GM12878 (cell line): ENCODE measurements around the gene NPTX1. TPM values are rescaled to one million over a fixed set of nuclear protein-coding genes. Genes with fewer than 3 reads are reported as not detected.

ENCODE experiments used
- ATAC-seq: fragments of 200-7000 bp; cut with Tn5 transposase; 3 replicates; pipeline ENCODE4 v1.9.1; 2020; ENCODE audit warnings: mild to moderate bottlenecking, moderate library complexity
- BruUV-seq: library from RNA; stranded (reverse); fragments of 400-500 nt; replicated peaks from 2 replicates; lab custom pipeline; 2021; lab: Mats Ljungman, UMichigan
- CTCF ChIA-PET: fragments of 300-600 bp; sonication (Branson Sonifier 250); formaldehyde crosslinking; extraction: SDS; loops from one replicate; lab custom pipeline; 2021; ENCODE audit warnings: inconsistent platforms; lab: Yijun Ruan, JAX
- POLR2A ChIA-PET: fragments of 350-600 bp; formaldehyde crosslinking; extraction: SDS; loops from one replicate; lab custom pipeline; 2021; ENCODE audit warnings: inconsistent platforms; lab: Charles Lee
- RAD21 ChIA-PET: fragments of 300-600 bp; sonication (Branson Sonifier 250); formaldehyde crosslinking; loops from one replicate; lab custom pipeline; 2023; ENCODE audit warnings: antibody characterized with exemption; ENCODE audit not compliant: unreplicated experiment; lab: Charles Lee
- SMC1A ChIA-PET: fragments of 300-600 bp; sonication (Branson Sonifier 250); formaldehyde crosslinking; loops from one replicate; lab custom pipeline; 2023; ENCODE audit not compliant: unreplicated experiment, uncharacterized antibody; lab: Charles Lee
- DNase-seq: peaks from one replicate; pipeline ENCODE4 v3.0.0-alpha.2; 2011; ENCODE audit warnings: low read depth, low spot score
- FAIRE-seq: peaks from 3 replicates; lab custom pipeline; 2011; peaks lifted over from hg19 to GRCh38; lab: Jason Lieb, UNC
- H2AFZ ChIP-seq: 2 replicates; pipeline ENCODE4 v1.6.0; 2011; ENCODE audit warnings: low read depth, low read length, control low read depth; ENCODE audit not compliant: control insufficient read depth
- H3K27ac ChIP-seq: 2 replicates; pipeline ENCODE4 v1.5.1; 2011; ENCODE audit warnings: control low read depth; ENCODE audit not compliant: control insufficient read depth, insufficient read depth
- H3K27me3 ChIP-seq, 2 experiments: replicated peaks in 1 of 2; 2 replicates each; pipeline versions ENCODE4 v1.6.0 to v1.6.1; 2011; ENCODE audit warnings: low read length in 1 of 2; ENCODE audit not compliant: control insufficient read depth in 2 of 2, insufficient read depth in 2 of 2
- H3K36me3 ChIP-seq, 2 experiments: 2 replicates each; pipeline ENCODE4 v1.5.1; 2011; ENCODE audit warnings: low read length in 1 of 2; ENCODE audit not compliant: control insufficient read depth in 2 of 2, insufficient read depth in 2 of 2
- H3K4me1 ChIP-seq: 2 replicates; pipeline ENCODE4 v1.6.1; 2011; ENCODE audit warnings: mild to moderate bottlenecking, low read length, moderate library complexity, mixed read lengths; ENCODE audit not compliant: control insufficient read depth, insufficient read depth
- H3K4me2 ChIP-seq: 2 replicates; pipeline ENCODE4 v1.6.0; 2011; ENCODE audit warnings: control low read depth; ENCODE audit not compliant: control insufficient read depth, insufficient read depth
- H3K4me3 ChIP-seq: fragments of 200-600 bp; sonication (generic); 2 replicates; pipeline ENCODE4 v1.5.1; 2016
- H3K79me2 ChIP-seq: 2 replicates; pipeline ENCODE4 v1.6.0; 2011; ENCODE audit warnings: low read length; ENCODE audit not compliant: control insufficient read depth, insufficient read depth
- H3K9ac ChIP-seq: 2 replicates; pipeline ENCODE4 v1.8.0; 2011; ENCODE audit warnings: low read length, control low read depth, mixed read lengths; ENCODE audit not compliant: control insufficient read depth, insufficient read depth
- H3K9me3 ChIP-seq: replicated peaks from 3 replicates; pipeline ENCODE4 v1.5.1; 2011; ENCODE audit warnings: mild to moderate bottlenecking, low read length; ENCODE audit not compliant: control insufficient read depth, insufficient read depth
- H4K20me1 ChIP-seq: 2 replicates; pipeline ENCODE4 v1.6.0; 2011; ENCODE audit not compliant: control insufficient read depth, insufficient read depth
- ATF7 ChIP-seq: fragments of 450-650 bp; IDR thresholded peaks from 2 replicates; pipeline ENCODE4 v1.6.1; 2016; ENCODE audit warnings: low read depth, mild to moderate bottlenecking
- BCL11A ChIP-seq: IDR thresholded peaks from 2 replicates; pipeline ENCODE4 v1.6.1; 2011; ENCODE audit warnings: low read depth, low read length
- CHD2 ChIP-seq: IDR thresholded peaks from 2 replicates; pipeline ENCODE4 v1.6.1; 2011; ENCODE audit warnings: low read depth, low read length, improper control_type of control experiment, borderline replicate concordance
- ESRRA ChIP-seq: IDR thresholded peaks from 2 replicates; pipeline ENCODE4 v1.6.1; 2012; ENCODE audit warnings: mild to moderate bottlenecking, low read length, improper control_type of control experiment
- HCFC1 ChIP-seq: fragments of 150-350 bp; IDR thresholded peaks from 2 replicates; pipeline ENCODE4 v1.6.1; 2014; ENCODE audit warnings: low read length
- HDAC2 ChIP-seq: fragments of 200-600 bp; sonication (generic); IDR thresholded peaks from 2 replicates; pipeline ENCODE4 v1.6.1; 2017
- JUND ChIP-seq: IDR thresholded peaks from 2 replicates; pipeline ENCODE4 v1.6.1; 2012; ENCODE audit warnings: low read depth, mild to moderate bottlenecking, low read length, improper control_type of control experiment, moderate library complexity
- MTA3 ChIP-seq: IDR thresholded peaks from 2 replicates; pipeline ENCODE4 v1.6.1; 2012; ENCODE audit warnings: low read length, inconsistent platforms, borderline replicate concordance
- PAX5 ChIP-seq: IDR thresholded peaks from 2 replicates; pipeline ENCODE4 v1.6.1; 2011; ENCODE audit warnings: low read depth, low read length, borderline replicate concordance
- RBBP5 ChIP-seq: fragments of 200-600 bp; sonication (generic); conservative IDR thresholded peaks from 2 replicates; pipeline ENCODE4 v1.6.1; 2016
- RELA ChIP-seq: fragments of 450-650 bp; IDR thresholded peaks from 2 replicates; pipeline ENCODE4 v1.8.0; 2014; ENCODE audit warnings: borderline replicate concordance; ENCODE audit not compliant: partially characterized antibody
- SPI1 ChIP-seq: IDR thresholded peaks from 2 replicates; pipeline ENCODE4 v1.6.1; 2011; ENCODE audit warnings: low read depth, mild to moderate bottlenecking, low read length, moderate library complexity, borderline replicate concordance; ENCODE audit not compliant: insufficient read depth
- TCF12 ChIP-seq: IDR thresholded peaks from 2 replicates; pipeline ENCODE4 v1.6.1; 2011; ENCODE audit warnings: low read depth, mild to moderate bottlenecking, low read length
- WGBS: methylation state at CpG from one replicate; pipeline ENCODE4 v1.1.6; 2016; ENCODE audit warnings: low lambda C conversion rate; ENCODE audit not compliant: insufficient replicate concordance, insufficient coverage; ENCODE audit errors: missing lambda C conversion rate; 5-methylcytosine and 5-hydroxymethylcytosine counted together
- in situ Hi-C: fragments of 300-500 bp; cut with MboI; formaldehyde crosslinking; loops from 9 replicates; pipeline ENCODE4 v1.14.3; 2018; ENCODE audit warnings: mixed read lengths
- intact Hi-C: fragments of 100-400 bp; cut with micrococcal nuclease; formaldehyde crosslinking; loops from one replicate; pipeline ENCODE4 v1.14.2; 2022; ENCODE audit not compliant: unreplicated experiment
- polyA plus RNA-seq, 11 experiments: library from polyadenylated mRNA; depleted of rRNA in 4 of 11; unstranded in 6 of 11; stranded (reverse) in 5 of 11; fragments of >200 nt; fragmentation: Nextera tagmentation in 4 of 11; fragmentation: Illumina TruSeq in 1 of 11; extraction: Ambion mirVana in 4 of 11; extraction: Trizol in 1 of 11; gene quantifications; 1 replicate in 1 of 11; 2 replicates in 10 of 11; pipeline versions ENCODE4 v1.2.1 to v1.2.3, GENCODE V29; 2011 to 2016; ENCODE audit warnings: inconsistent platforms in 2 of 11, missing spikeins in 2 of 11, low read depth in 1 of 11
- total RNA-seq, 4 experiments: library from RNA; depleted of rRNA in 3 of 4; stranded (reverse); fragments of >200 nt in 3 of 4; fragmentation: Illumina TruSeq in 1 of 4; extraction: Trizol in 1 of 4; gene quantifications; 2 replicates each; pipeline versions ENCODE4 v1.2.1 to v1.2.3, GENCODE V29; 2013 to 2021
- TF ChIP-seq, protein P1 (sequence below): fragments of 450-650 bp; IDR thresholded peaks from 2 replicates; pipeline ENCODE4 v1.6.1; 2017; ENCODE audit warnings: borderline replicate concordance
- TF ChIP-seq, protein P2 (sequence below): IDR thresholded peaks from 2 replicates; pipeline ENCODE4 v1.6.1; 2012; ENCODE audit warnings: improper control_type of control experiment, low read depth, low read length; ENCODE audit not compliant: insufficient replicate concordance
- TF ChIP-seq, protein P3 (sequence below): fragments of 450-650 bp; IDR thresholded peaks from 2 replicates; pipeline ENCODE4 v1.6.1; 2017; ENCODE audit warnings: low read depth, mild to moderate bottlenecking, moderate library complexity
- TF ChIP-seq, protein P4 (sequence below): IDR thresholded peaks from 2 replicates; pipeline ENCODE4 v1.6.1; 2012; ENCODE audit warnings: low read depth, low read length, improper control_type of control experiment

The NPTX1 gene
- total and polyA plus RNA-seq, 10 of the 15 experiments (the other 5 are each of a cell fraction or from before 2014, with no cell fraction given) = not detected

DNA sequence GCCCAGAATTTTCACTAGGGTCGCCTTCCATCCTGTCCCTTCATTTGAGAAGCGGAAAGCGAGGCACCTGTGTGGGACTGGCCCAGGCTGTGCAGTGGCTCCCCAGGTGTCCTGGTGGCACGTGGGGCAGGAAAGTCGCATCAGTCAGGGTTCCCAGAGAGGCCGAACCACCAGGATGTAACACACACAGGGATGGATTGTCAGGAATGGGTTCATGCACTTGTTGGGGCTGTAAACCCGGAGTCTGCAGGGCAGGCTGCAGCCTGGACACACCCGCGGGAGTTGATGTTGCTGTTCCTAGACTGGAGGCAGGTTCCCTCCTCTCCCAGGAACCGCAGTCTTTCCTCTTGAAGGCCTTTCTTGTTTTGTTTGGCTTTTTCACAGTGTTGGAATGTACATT is 37.5 kb upstream of the NPTX1 start:
- 48% methylated on average over 10 of the region's 10 CpGs for WGBS
- DNase-seq (no peak), FAIRE-seq (no peak), ATAC-seq (no peak)
- no peaks in the 10 kb centered on the region for H3K36me3 ChIP-seq
- no peak overlapping the region for H3K27ac ChIP-seq
- H3K9me3 ChIP-seq = no peaks in the 10 kb centered on the region
- H4K20me1 ChIP-seq = no peaks in the 10 kb centered on the region
- ChIA-PET CTCF (no interaction called here), RAD21 (no interaction called here), SMC1A (no interaction called here), POLR2A (interaction anchor here (0.7 kb wide), 1 partner anchor 246 kb away, joined by 4 read pairs; no protein-coding TSS in a partner anchor)
- in situ Hi-C loops = no loop called here
- BruUV-seq = no TSS peak
- no peak overlapping the region for H3K4me2 ChIP-seq
- H2AFZ ChIP-seq = no peak overlapping the region
- no peaks in the 10 kb centered on the region for H3K4me1 ChIP-seq
- intact Hi-C loops = no loop called here
- H3K27me3 ChIP-seq = peaks cover 0 to 2% of the 10 kb centered on the region in 2 experiments; a peak in 1 of 4 replicates
- H3K9ac ChIP-seq = no peak overlapping the region
- no peak overlapping the region for H3K4me3 ChIP-seq
- no peaks in the 10 kb centered on the region for H3K79me2 ChIP-seq
- TF ChIP-seq HCFC1 (no peak), RELA (no peak), MTA3 (no peak), RBBP5 (no peak), PAX5 (no peak), CHD2 (no peak), BCL11A (no peak), TCF12 (no peak), SPI1 (no peak), HDAC2 (no peak), JUND (no peak), ATF7 (no peak), ESRRA (no peak)
- TF ChIP-seq, protein P1, sequence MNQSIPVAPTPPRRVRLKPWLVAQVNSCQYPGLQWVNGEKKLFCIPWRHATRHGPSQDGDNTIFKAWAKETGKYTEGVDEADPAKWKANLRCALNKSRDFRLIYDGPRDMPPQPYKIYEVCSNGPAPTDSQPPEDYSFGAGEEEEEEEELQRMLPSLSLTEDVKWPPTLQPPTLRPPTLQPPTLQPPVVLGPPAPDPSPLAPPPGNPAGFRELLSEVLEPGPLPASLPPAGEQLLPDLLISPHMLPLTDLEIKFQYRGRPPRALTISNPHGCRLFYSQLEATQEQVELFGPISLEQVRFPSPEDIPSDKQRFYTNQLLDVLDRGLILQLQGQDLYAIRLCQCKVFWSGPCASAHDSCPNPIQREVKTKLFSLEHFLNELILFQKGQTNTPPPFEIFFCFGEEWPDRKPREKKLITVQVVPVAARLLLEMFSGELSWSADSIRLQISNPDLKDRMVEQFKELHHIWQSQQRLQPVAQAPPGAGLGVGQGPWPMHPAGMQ = no peak
- TF ChIP-seq, protein P2, sequence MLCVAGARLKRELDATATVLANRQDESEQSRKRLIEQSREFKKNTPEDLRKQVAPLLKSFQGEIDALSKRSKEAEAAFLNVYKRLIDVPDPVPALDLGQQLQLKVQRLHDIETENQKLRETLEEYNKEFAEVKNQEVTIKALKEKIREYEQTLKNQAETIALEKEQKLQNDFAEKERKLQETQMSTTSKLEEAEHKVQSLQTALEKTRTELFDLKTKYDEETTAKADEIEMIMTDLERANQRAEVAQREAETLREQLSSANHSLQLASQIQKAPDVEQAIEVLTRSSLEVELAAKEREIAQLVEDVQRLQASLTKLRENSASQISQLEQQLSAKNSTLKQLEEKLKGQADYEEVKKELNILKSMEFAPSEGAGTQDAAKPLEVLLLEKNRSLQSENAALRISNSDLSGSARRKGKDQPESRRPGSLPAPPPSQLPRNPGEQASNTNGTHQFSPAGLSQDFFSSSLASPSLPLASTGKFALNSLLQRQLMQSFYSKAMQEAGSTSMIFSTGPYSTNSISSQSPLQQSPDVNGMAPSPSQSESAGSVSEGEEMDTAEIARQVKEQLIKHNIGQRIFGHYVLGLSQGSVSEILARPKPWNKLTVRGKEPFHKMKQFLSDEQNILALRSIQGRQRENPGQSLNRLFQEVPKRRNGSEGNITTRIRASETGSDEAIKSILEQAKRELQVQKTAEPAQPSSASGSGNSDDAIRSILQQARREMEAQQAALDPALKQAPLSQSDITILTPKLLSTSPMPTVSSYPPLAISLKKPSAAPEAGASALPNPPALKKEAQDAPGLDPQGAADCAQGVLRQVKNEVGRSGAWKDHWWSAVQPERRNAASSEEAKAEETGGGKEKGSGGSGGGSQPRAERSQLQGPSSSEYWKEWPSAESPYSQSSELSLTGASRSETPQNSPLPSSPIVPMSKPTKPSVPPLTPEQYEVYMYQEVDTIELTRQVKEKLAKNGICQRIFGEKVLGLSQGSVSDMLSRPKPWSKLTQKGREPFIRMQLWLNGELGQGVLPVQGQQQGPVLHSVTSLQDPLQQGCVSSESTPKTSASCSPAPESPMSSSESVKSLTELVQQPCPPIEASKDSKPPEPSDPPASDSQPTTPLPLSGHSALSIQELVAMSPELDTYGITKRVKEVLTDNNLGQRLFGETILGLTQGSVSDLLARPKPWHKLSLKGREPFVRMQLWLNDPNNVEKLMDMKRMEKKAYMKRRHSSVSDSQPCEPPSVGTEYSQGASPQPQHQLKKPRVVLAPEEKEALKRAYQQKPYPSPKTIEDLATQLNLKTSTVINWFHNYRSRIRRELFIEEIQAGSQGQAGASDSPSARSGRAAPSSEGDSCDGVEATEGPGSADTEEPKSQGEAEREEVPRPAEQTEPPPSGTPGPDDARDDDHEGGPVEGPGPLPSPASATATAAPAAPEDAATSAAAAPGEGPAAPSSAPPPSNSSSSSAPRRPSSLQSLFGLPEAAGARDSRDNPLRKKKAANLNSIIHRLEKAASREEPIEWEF = no peak
- TF ChIP-seq, protein P3, sequence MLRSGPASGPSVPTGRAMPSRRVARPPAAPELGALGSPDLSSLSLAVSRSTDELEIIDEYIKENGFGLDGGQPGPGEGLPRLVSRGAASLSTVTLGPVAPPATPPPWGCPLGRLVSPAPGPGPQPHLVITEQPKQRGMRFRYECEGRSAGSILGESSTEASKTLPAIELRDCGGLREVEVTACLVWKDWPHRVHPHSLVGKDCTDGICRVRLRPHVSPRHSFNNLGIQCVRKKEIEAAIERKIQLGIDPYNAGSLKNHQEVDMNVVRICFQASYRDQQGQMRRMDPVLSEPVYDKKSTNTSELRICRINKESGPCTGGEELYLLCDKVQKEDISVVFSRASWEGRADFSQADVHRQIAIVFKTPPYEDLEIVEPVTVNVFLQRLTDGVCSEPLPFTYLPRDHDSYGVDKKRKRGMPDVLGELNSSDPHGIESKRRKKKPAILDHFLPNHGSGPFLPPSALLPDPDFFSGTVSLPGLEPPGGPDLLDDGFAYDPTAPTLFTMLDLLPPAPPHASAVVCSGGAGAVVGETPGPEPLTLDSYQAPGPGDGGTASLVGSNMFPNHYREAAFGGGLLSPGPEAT = no peak
- TF ChIP-seq, protein P4, sequence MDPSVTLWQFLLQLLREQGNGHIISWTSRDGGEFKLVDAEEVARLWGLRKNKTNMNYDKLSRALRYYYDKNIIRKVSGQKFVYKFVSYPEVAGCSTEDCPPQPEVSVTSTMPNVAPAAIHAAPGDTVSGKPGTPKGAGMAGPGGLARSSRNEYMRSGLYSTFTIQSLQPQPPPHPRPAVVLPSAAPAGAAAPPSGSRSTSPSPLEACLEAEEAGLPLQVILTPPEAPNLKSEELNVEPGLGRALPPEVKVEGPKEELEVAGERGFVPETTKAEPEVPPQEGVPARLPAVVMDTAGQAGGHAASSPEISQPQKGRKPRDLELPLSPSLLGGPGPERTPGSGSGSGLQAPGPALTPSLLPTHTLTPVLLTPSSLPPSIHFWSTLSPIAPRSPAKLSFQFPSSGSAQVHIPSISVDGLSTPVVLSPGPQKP = no peak
